ENCODE measurements around the gene SPESP1.

- TF ChIP-seq CTCF (IDR thresholded peaks at IDR 0.05 in 4 of 5, conservative IDR thresholded peaks at IDR 0.05 in 1 of 5) (no peak), POLR2A (IDR thresholded peaks at IDR 0.05) (no peak)
Measured at GRCh38 chr15:68962465-68962864, 32.1 kb downstream of the SPESP1 start.

Data from gastrocnemius medialis (tissue), 4 donors.